ENCODE results near the gene CCDC106. TPM values are rescaled to one million over a fixed set of nuclear protein-coding genes. Genes with fewer than 3 reads are reported as not detected.

CCDC106 gene
- total RNA-seq, 1 experiment from 2014 or later, result 17.4 TPM

DNA sequence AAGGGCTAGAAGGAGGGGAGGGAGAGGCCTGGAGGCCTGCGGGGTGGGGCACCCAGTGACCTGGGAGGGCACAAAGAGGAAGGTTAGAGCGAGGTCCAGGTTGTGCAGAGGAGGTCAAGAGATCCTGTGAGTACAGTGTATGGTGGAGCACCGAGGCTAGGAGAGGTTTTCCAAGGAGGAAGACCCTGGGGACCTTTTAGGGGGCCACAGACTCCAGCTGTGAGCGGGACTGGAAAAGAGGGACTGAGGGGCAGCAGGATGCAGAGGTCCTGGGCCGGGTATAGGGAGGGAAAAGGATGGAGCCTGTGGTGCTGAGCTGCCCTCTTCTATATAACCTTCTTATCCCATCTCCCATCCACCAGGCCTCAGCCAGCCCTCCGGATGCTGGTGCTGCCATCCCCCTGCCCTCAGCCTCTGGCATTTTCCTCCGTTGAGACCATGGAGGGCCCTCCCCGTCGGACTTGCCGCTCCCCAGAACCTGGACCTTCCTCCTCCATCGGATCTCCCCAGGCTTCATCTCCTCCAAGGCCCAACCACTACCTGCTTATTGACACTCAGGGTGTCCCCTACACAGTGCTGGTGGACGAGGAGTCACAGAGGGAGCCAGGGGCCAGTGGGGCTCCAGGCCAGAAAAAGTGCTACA is 3.7 kb upstream of the CCDC106 start:
- Mint-ChIP-seq H3K9me3 (ENCODE audit: unreplicated experiment) (no peaks in the 10 kb centered on the region), H3K27me3 (ENCODE audit: insufficient read depth, unreplicated experiment) (no peaks in the 10 kb centered on the region), H3K4me3 (ENCODE audit: unreplicated experiment) (peak overlapping the region; percentile 86), H3K4me1 (ENCODE audit: low read depth, unreplicated experiment) (peaks cover 32% of the 10 kb centered on the region), H3K27ac (ENCODE audit: unreplicated experiment) (peak overlapping the region; percentile 95), H3K36me3 (ENCODE audit: insufficient read depth, unreplicated experiment) (peaks cover 90% of the 10 kb centered on the region)
- CTCF ChIA-PET, result no interaction called here
- BruUV-seq (replicated peaks), result no TSS peak
- intact Hi-C loops (cut with micrococcal nuclease; ENCODE audit: unreplicated experiment), result no loop called here
- no peaks in the 10 kb centered on the region for H3K27me3 ChIP-seq (replicated peaks; ENCODE audit: control insufficient read depth, insufficient read depth, low read length)
- H3K4me3 ChIP-seq (ENCODE audit: low read depth, low read length), result peak overlapping the region; percentile 84
- no peak for TF ChIP-seq CTCF (IDR thresholded peaks at IDR 0.05; ENCODE audit: insufficient read depth in 1 of 2, low read depth in 1 of 2, low read length in 1 of 2, severe bottlenecking in 1 of 2, unreplicated experiment in 1 of 2)
- POLR2A ChIA-PET, result no interaction called here
- no peaks in the 10 kb centered on the region for H3K36me3 ChIP-seq (ENCODE audit: control insufficient read depth, insufficient read depth, low read length)
- H3K9me3 ChIP-seq, result no peaks in the 10 kb centered on the region
- peaks cover 9% of the 10 kb centered on the region; the same call in 1 of the 2 replicates for H3K4me1 ChIP-seq
- DNase-seq, result no peak

- Mint-ChIP-seq H3K4me3 (ENCODE audit: unreplicated experiment) (peak overlapping the region; percentile 86), H3K4me1 (ENCODE audit: low read depth, unreplicated experiment) (peaks cover 32% of the 10 kb centered on the region), H3K9me3 (ENCODE audit: unreplicated experiment) (no peaks in the 10 kb centered on the region), H3K27me3 (ENCODE audit: insufficient read depth, unreplicated experiment) (no peaks in the 10 kb centered on the region), H3K27ac (ENCODE audit: unreplicated experiment) (peak overlapping the region; percentile 95), H3K36me3 (ENCODE audit: insufficient read depth, unreplicated experiment) (peaks cover 91% of the 10 kb centered on the region)
- DNase-seq, result no peak
- Histone ChIP-seq H3K4me1 (peaks cover 3% of the 10 kb centered on the region; the same call in 1 of the 2 replicates), H3K36me3 (ENCODE audit: control insufficient read depth, insufficient read depth, low read length) (no peaks in the 10 kb centered on the region), H3K9me3 (no peaks in the 10 kb centered on the region), H3K4me3 (ENCODE audit: low read depth, low read length) (peak overlapping the region; percentile 84), H3K27me3 (replicated peaks; ENCODE audit: control insufficient read depth, insufficient read depth, low read length) (no peaks in the 10 kb centered on the region)
- ChIA-PET CTCF (no interaction called here), POLR2A (no interaction called here)
- TF ChIP-seq CTCF (IDR thresholded peaks at IDR 0.05; ENCODE audit: insufficient read depth in 1 of 2, low read depth in 1 of 2, low read length in 1 of 2, severe bottlenecking in 1 of 2, unreplicated experiment in 1 of 2), result no peak
- intact Hi-C loops (cut with micrococcal nuclease; ENCODE audit: unreplicated experiment), result no loop called here
- BruUV-seq (replicated peaks), result TSS peak; percentile 62
These were observed 3.0 kb upstream of the CCDC106 start for GRCh38 chr19:55644842-55645511.

- POLR2A ChIA-PET, result no interaction called here
- no peak for DNase-seq
- no peaks in the 10 kb centered on the region for H3K9me3 ChIP-seq
- intact Hi-C loops (cut with micrococcal nuclease; ENCODE audit: unreplicated experiment), result no loop called here
- TF ChIP-seq CTCF (IDR thresholded peaks at IDR 0.05; ENCODE audit: insufficient read depth in 1 of 2, low read depth in 1 of 2, low read length in 1 of 2, severe bottlenecking in 1 of 2, unreplicated experiment in 1 of 2), result no peak
- H3K27me3 ChIP-seq (replicated peaks; ENCODE audit: control insufficient read depth, insufficient read depth, low read length), result no peaks in the 10 kb centered on the region
- peaks cover 3% of the 10 kb centered on the region; the same call in 1 of the 2 replicates for H3K4me1 ChIP-seq
- no peaks in the 10 kb centered on the region for H3K36me3 ChIP-seq (ENCODE audit: control insufficient read depth, insufficient read depth, low read length)
- no peaks in the 10 kb centered on the region for H3K27me3 Mint-ChIP-seq (ENCODE audit: insufficient read depth, unreplicated experiment)
- CTCF ChIA-PET, result no interaction called here
- H3K36me3 Mint-ChIP-seq (ENCODE audit: insufficient read depth, unreplicated experiment), result peaks cover 90% of the 10 kb centered on the region
- H3K4me3 ChIP-seq (ENCODE audit: low read depth, low read length), result no peak overlapping the region
- no peaks in the 10 kb centered on the region for H3K9me3 Mint-ChIP-seq (ENCODE audit: unreplicated experiment)
- no peak overlapping the region for H3K27ac Mint-ChIP-seq (ENCODE audit: unreplicated experiment)
- no TSS peak for BruUV-seq (replicated peaks)
- peak overlapping the region; percentile 27 for H3K4me3 Mint-ChIP-seq (ENCODE audit: unreplicated experiment)
- H3K4me1 Mint-ChIP-seq (ENCODE audit: low read depth, unreplicated experiment), result peaks cover 32% of the 10 kb centered on the region
These were observed 2.5 kb upstream of the CCDC106 start for GRCh38 chr19:55645512-55645881.
